Neural cell (in vitro differentiated cells): ENCODE measurements around the gene GABBR2.

Experiments used
- CTCF ChIP-seq: fragments of 450-650 bp; IDR thresholded peaks from 2 replicates; pipeline ENCODE4 v1.5.1; 2014; ENCODE audit warnings: antibody characterized with exemption, mild to moderate bottlenecking, moderate library complexity; ENCODE audit not compliant: poor library complexity, severe bottlenecking
- MXI1 ChIP-seq: fragments of 450-650 bp; conservative IDR thresholded peaks from 2 replicates; pipeline ENCODE4 v1.6.1; 2014; ENCODE audit warnings: antibody characterized with exemption, mild to moderate bottlenecking; ENCODE audit not compliant: poor library complexity, severe bottlenecking
- POLR2AphosphoS5 ChIP-seq: IDR thresholded peaks from 2 replicates; pipeline ENCODE4 v1.6.1; 2012
- RAD21 ChIP-seq: fragments of 450-650 bp; conservative IDR thresholded peaks from 2 replicates; pipeline ENCODE4 v1.6.1; 2014; ENCODE audit warnings: antibody characterized with exemption, mild to moderate bottlenecking, moderate library complexity
- REST ChIP-seq: IDR thresholded peaks from 2 replicates; pipeline ENCODE4 v1.6.1; 2012; ENCODE audit warnings: borderline replicate concordance
- SMC3 ChIP-seq: fragments of 450-650 bp; conservative IDR thresholded peaks from 2 replicates; pipeline ENCODE4 v1.6.1; 2014; ENCODE audit warnings: antibody characterized with exemption, mild to moderate bottlenecking, moderate library complexity; ENCODE audit not compliant: poor library complexity
- TAF1 ChIP-seq: IDR thresholded peaks from 2 replicates; pipeline ENCODE4 v1.6.1; 2012; ENCODE audit warnings: low read depth

GRCh38 chr9:98280574-98280973 is 428.2 kb downstream of the GABBR2 start:
- TF ChIP-seq SMC3, result no peak
- no peak for TF ChIP-seq CTCF
- no peak for TF ChIP-seq RAD21
- no peak for TF ChIP-seq TAF1
- no peak for TF ChIP-seq MXI1
- no peak for TF ChIP-seq REST
- TF ChIP-seq POLR2AphosphoS5, result peak; percentile 54
